B cell (primary cell): ENCODE data around the gene ACE. TPM values are rescaled to one million over a fixed set of nuclear protein-coding genes. Genes with fewer than 3 reads are reported as not detected.

Source experiments
- ATAC-seq: fragments of 200-7000 bp; cut with Tn5 transposase; one replicate; pipeline ENCODE4 v1.10.0; 2021; ENCODE audit warnings: low read depth, mild to moderate bottlenecking, moderate number of reproducible peaks, moderate library complexity
- CTCF ChIA-PET: fragments of 350-600 bp; sonication (Branson Sonifier 250); formaldehyde crosslinking; loops from one replicate; lab custom pipeline; 2021; ENCODE audit warnings: antibody characterized with exemption, inconsistent platforms; lab: Charles Lee
- POLR2A ChIA-PET: fragments of 350-600 bp; sonication (Branson Sonifier 250); formaldehyde crosslinking; loops from one replicate; lab custom pipeline; 2021; ENCODE audit warnings: antibody characterized with exemption; lab: Charles Lee
- DNase-seq: peaks from one replicate; pipeline ENCODE4 v3.0.0; 2013
- H2AFZ ChIP-seq: 2 replicates; pipeline ENCODE4 v1.6.1; 2012; ENCODE audit warnings: mild to moderate bottlenecking, low read depth, low read length; ENCODE audit not compliant: insufficient read depth, poor library complexity, severe bottlenecking
- H3K27ac ChIP-seq, 2 donors: 1 replicate in 1 of 2; 2 replicates in 1 of 2; pipeline ENCODE4 v1.5.1; 2012 to 2013; ENCODE audit warnings: low read length in 2 of 2, mild to moderate bottlenecking in 2 of 2, moderate library complexity in 1 of 2
- H3K27me3 ChIP-seq, 4 experiments: fragments of 200-600 bp in 1 of 4; sonication (generic) in 1 of 4; replicated peaks in 1 of 4; 1 replicate in 2 of 4; 2 replicates in 2 of 4; pipeline versions ENCODE4 v1.6.1 to v1.7.0; 2013 to 2016; ENCODE audit warnings: low read length in 3 of 4, mild to moderate bottlenecking in 2 of 4, mixed read lengths in 1 of 4, moderate library complexity in 1 of 4; ENCODE audit not compliant: insufficient read depth in 4 of 4, control insufficient read depth in 3 of 4; ENCODE audit errors: control extremely low read depth in 1 of 4
- H3K36me3 ChIP-seq, 2 experiments: replicated peaks in 1 of 2; 1 replicate in 1 of 2; 2 replicates in 1 of 2; pipeline versions ENCODE4 v1.6.1 to v1.7.1; 2013; ENCODE audit warnings: low read length in 1 of 2; ENCODE audit not compliant: insufficient read depth in 2 of 2, control insufficient read depth in 1 of 2; ENCODE audit errors: control extremely low read depth in 1 of 2, extremely low read depth in 1 of 2
- H3K4me1 ChIP-seq, 2 donors: fragments of 200-600 bp in 1 of 2; sonication (generic) in 1 of 2; 1 replicate in 1 of 2; 2 replicates in 1 of 2; pipeline versions ENCODE4 v1.5.1 to v1.6.1; 2013 to 2017; ENCODE audit warnings: low read length in 2 of 2; ENCODE audit not compliant: control insufficient read depth in 2 of 2, insufficient read depth in 2 of 2
- H3K4me2 ChIP-seq: replicated peaks from 2 replicates; pipeline ENCODE3; 2012; ENCODE audit warnings: mild to moderate bottlenecking, low read depth, low read length; ENCODE audit not compliant: poor library complexity, severe bottlenecking
- H3K4me3 ChIP-seq, 5 experiments: fragments of 200-600 bp in 1 of 5; sonication (generic) in 1 of 5; 1 replicate in 3 of 5; 2 replicates in 2 of 5; pipeline versions ENCODE4 v1.5.1 to v1.7.0; 2011 to 2016; ENCODE audit warnings: low read length in 4 of 5, mild to moderate bottlenecking in 4 of 5, low read depth in 2 of 5, control low read depth in 1 of 5, moderate library complexity in 1 of 5; ENCODE audit not compliant: insufficient read depth in 1 of 5; ENCODE audit errors: control extremely low read depth in 1 of 5, extremely low read depth in 1 of 5
- H3K79me2 ChIP-seq: fragments of 200-600 bp; sonication (generic); one replicate; pipeline ENCODE4 v1.6.0; 2016; ENCODE audit warnings: low read length; ENCODE audit not compliant: control insufficient read depth, insufficient read depth
- H3K9ac ChIP-seq: fragments of 200-600 bp; sonication (generic); 2 replicates; pipeline ENCODE4 v1.6.1; 2017; ENCODE audit warnings: mild to moderate bottlenecking, low read length, moderate library complexity
- H3K9me3 ChIP-seq, 3 donors: one replicate each; pipeline versions ENCODE4 v1.6.1 to v1.7.1; 2013; ENCODE audit warnings: low read length in 2 of 3; ENCODE audit not compliant: control insufficient read depth in 2 of 3, insufficient read depth in 1 of 3; ENCODE audit errors: control extremely low read depth in 1 of 3
- H4K20me1 ChIP-seq: 2 replicates; pipeline ENCODE4 v1.6.0; 2012; ENCODE audit warnings: mild to moderate bottlenecking, low read length; ENCODE audit not compliant: insufficient read depth, control insufficient read depth, poor library complexity, severe bottlenecking
- H3K27ac Mint-ChIP-seq: one replicate; pipeline ENCODE4 v1.8.0; 2021; ENCODE audit warnings: mixed read lengths
- H3K27me3 Mint-ChIP-seq: one replicate; pipeline ENCODE4 v1.8.0; 2021; ENCODE audit warnings: mixed read lengths
- H3K4me1 Mint-ChIP-seq: one replicate; pipeline ENCODE4 v1.8.0; 2021; ENCODE audit warnings: mixed read lengths
- H3K4me3 Mint-ChIP-seq: one replicate; pipeline ENCODE4 v1.8.0; 2021; ENCODE audit warnings: mixed read lengths
- H3K9me3 Mint-ChIP-seq: one replicate; pipeline ENCODE4 v1.8.0; 2022; ENCODE audit warnings: mixed read lengths; ENCODE audit not compliant: insufficient read depth
- CTCF ChIP-seq: fragments of 200-600 bp; IDR thresholded peaks from one replicate; pipeline ENCODE4 v1.8.0; 2022; ENCODE audit warnings: antibody characterized with exemption, mild to moderate bottlenecking
- EZH2 ChIP-seq: IDR thresholded peaks from 2 replicates; pipeline ENCODE4 v1.6.1; 2012; ENCODE audit warnings: borderline replicate concordance, low read depth, mild to moderate bottlenecking, moderate library complexity, low read length; ENCODE audit not compliant: insufficient read depth, poor library complexity, severe bottlenecking
- WGBS: methylation state at CpG from one replicate; pipeline ENCODE4 v1.1.5; 2013; ENCODE audit warnings: missing lambda C conversion rate; ENCODE audit not compliant: insufficient coverage; 5-methylcytosine and 5-hydroxymethylcytosine counted together
- intact Hi-C: fragments of 100-400 bp; cut with micrococcal nuclease; formaldehyde crosslinking; loops from one replicate; pipeline ENCODE4 v1.10.0; 2022
- polyA plus RNA-seq: library from polyadenylated mRNA; depleted of rRNA; stranded (reverse); fragments of >200 nt; gene quantifications from 2 replicates; pipeline ENCODE4 v1.2.3, GENCODE V29; 2012
- total RNA-seq, 2 donors: library from RNA; stranded (reverse); fragments of 120-200 nt in 1 of 2; gene quantifications; 1 replicate in 1 of 2; 2 replicates in 1 of 2; pipeline versions ENCODE4 v1.2.3 to v1.2.4, GENCODE V29; 2013 to 2022

ACE gene
- total and polyA plus RNA-seq, 2 donors (not counting 1 experiment from before 2014, with no cell fraction given) = 0.67 to 2.6 TPM

- no peaks in the 10 kb centered on the region for H4K20me1 ChIP-seq
- H3K27ac Mint-ChIP-seq = no peak overlapping the region
- WGBS = 94% methylated on average over 13 of the region's 13 CpGs
- DNase-seq = no peak
- ChIA-PET CTCF (no interaction called here), POLR2A (no interaction called here)
- no peaks in the 10 kb centered on the region for H3K9me3 Mint-ChIP-seq
- H3K4me2 ChIP-seq = no peak overlapping the region
- no peaks in the 10 kb centered on the region for H3K9me3 ChIP-seq
- no peak overlapping the region for H2AFZ ChIP-seq
- H3K27me3 Mint-ChIP-seq = peaks cover 6% of the 10 kb centered on the region
- TF ChIP-seq EZH2 (no peak), CTCF (no peak)
- ATAC-seq = no peak
- H3K27me3 ChIP-seq = peaks cover 0 to 4% (median 2%) of the 10 kb centered on the region in 4 experiments
- H3K4me3 Mint-ChIP-seq = no peak overlapping the region
- H3K9ac ChIP-seq = no peak overlapping the region
- no peak overlapping the region for H3K4me3 ChIP-seq
- H3K4me1 Mint-ChIP-seq = peaks cover 2% of the 10 kb centered on the region
- H3K36me3 ChIP-seq = no peaks in the 10 kb centered on the region
- H3K27ac ChIP-seq = no peak overlapping the region
- intact Hi-C loops = no loop called here
- H3K4me1 ChIP-seq = peaks cover 7 to 9% of the 10 kb centered on the region in 2 donors
- H3K79me2 ChIP-seq = peaks cover 36% of the 10 kb centered on the region
Measured at GRCh38 chr17:63544467-63545301, 67.8 kb downstream of the ACE start.
